Stimulated activated CD4-positive, alpha-beta T cell treated with anti-CD3 and anti-CD28 coated beads, Interleukin-1b, Interleukin-23, amount 100 ng/mL, for 48 hours (primary cell): ENCODE measurements around the gene RPS14.

Experiments
- DNase-seq: peaks from one replicate; pipeline ENCODE4 v3.0.0-alpha.2; 2020

RPS14 gene

GRCh38 chr5:150449517-150450339 lies at the start of gene RPS14:
RPS14 (minus strand) TSS chr5:150449739; CDS start chr5:150447733, 2,006 bp downstream.
- peak; percentile 95 for DNase-seq

GRCh38 chr5:150498971-150499370 lies 49.4 kb upstream of the RPS14 start:
- no peak for DNase-seq

GRCh38 chr5:150498501-150498900 lies 49.0 kb upstream of the RPS14 start:
- no peak for DNase-seq

- DNase-seq, result no peak
Measured at GRCh38 chr5:150497989-150498317, 48.4 kb upstream of the RPS14 start.

- DNase-seq, result no peak
Measured at GRCh38 chr5:150497274-150497988, 47.9 kb upstream of the RPS14 start.

- DNase-seq, result no peak
Measured at GRCh38 chr5:150496534-150496933, 47.0 kb upstream of the RPS14 start.

GRCh38 chr5:150496098-150496497 lies 46.6 kb upstream of the RPS14 start:
- no peak for DNase-seq

- DNase-seq, result no peak
Measured at GRCh38 chr5:150492621-150493020, 43.1 kb upstream of the RPS14 start.

- no peak for DNase-seq
Measured at GRCh38 chr5:150491876-150492275, 42.3 kb upstream of the RPS14 start.

- DNase-seq, result no peak
Measured at GRCh38 chr5:150490754-150491153, 41.2 kb upstream of the RPS14 start.

GRCh38 chr5:150490296-150490669 lies 40.7 kb upstream of the RPS14 start:
- DNase-seq, result no peak

- DNase-seq, result no peak
Measured at GRCh38 chr5:150489360-150490295, 40.1 kb upstream of the RPS14 start.

GRCh38 chr5:150488519-150489359 lies 39.2 kb upstream of the RPS14 start:
- DNase-seq, result no peak

GRCh38 chr5:150487199-150488061 lies 37.9 kb upstream of the RPS14 start:
- DNase-seq, result no peak

- DNase-seq, result peak; percentile 9
Measured at GRCh38 chr5:150486402-150487198, 37.1 kb upstream of the RPS14 start.

GRCh38 chr5:150485693-150486401 lies 36.3 kb upstream of the RPS14 start:
- DNase-seq, result peak; percentile 21

- no peak for DNase-seq
Measured at GRCh38 chr5:150484964-150485692, 35.6 kb upstream of the RPS14 start.

- DNase-seq, result no peak
Measured at GRCh38 chr5:150481972-150482406, 32.5 kb upstream of the RPS14 start.

GRCh38 chr5:150481708-150481965 lies 32.1 kb upstream of the RPS14 start:
- no peak for DNase-seq
